Fibroblast of upper back skin (primary cell): ENCODE measurements around the gene PRKAB1.
A peak's percentile ranks its signal among the peaks of the same experiment; 100 is the strongest.
"Not testable (repeated sequence)": the region's sequence is repeated elsewhere in the genome, so short reads cannot be mapped to it uniquely, and the experiment has no call there.

Experiments used
- DNase-seq: peaks from one replicate; pipeline ENCODE4 v3.0.0-alpha.2; 2013

PRKAB1 gene, protein sequence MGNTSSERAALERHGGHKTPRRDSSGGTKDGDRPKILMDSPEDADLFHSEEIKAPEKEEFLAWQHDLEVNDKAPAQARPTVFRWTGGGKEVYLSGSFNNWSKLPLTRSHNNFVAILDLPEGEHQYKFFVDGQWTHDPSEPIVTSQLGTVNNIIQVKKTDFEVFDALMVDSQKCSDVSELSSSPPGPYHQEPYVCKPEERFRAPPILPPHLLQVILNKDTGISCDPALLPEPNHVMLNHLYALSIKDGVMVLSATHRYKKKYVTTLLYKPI

GRCh38 chr12:119667577-119668323 is at the start of gene PRKAB1:
Gene PRKAB1, plus strand, starts transcription at chr12:119668133. Its CDS starts 112 bp downstream, at chr12:119668245.
- DNase-seq, result peak; percentile 97

DNA sequence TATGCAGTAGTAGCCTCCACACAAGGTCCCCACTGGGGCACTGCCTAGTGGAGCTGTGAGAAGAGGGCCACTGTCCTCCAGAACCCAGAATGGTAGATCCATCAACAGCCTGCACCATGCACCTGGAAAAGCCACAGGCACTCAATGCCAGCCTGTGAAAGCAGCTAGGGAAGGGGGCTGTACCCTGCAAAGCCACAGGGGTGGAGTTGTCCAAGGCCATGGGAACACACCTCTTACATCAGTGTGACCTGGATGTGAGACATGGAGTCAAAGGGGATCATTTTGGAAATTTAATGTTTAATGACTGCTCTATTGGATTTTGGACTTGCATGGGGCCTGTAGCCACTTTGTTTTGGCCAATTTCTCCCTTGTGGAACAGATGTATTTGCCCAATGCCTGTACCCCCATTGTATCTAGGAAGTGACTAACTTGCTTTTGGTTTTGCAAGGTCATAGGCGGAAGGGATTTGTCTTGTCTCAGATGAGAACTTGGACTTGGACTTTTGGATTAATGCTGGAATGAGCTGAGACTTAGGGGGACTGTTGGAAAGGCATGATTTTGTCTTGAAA is 49.5 kb upstream of the PRKAB1 start:
- not testable (repeated sequence) for DNase-seq

DNA sequence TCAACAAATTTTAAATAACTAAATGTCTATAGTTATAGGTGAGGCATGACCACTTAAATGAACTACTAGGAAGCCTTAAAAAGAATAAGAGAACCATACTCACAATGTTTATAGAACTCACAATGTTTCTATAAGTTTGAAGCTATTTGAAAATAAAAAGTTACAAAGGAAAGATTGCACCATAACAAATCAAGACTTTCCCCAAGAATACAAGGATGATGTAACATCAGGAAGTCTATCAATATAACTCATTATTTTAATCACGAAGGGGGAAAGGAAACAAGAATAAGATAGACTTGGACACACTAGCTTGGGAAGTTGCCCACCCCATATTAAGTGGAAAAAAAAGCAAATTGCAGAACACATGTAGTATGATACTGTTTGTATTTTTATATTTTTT is 47.4 kb upstream of the PRKAB1 start:
- DNase-seq, result no peak

- no peak for DNase-seq
These were observed 46.1 kb upstream of the PRKAB1 start for GRCh38 chr12:119621878-119622277.

DNA sequence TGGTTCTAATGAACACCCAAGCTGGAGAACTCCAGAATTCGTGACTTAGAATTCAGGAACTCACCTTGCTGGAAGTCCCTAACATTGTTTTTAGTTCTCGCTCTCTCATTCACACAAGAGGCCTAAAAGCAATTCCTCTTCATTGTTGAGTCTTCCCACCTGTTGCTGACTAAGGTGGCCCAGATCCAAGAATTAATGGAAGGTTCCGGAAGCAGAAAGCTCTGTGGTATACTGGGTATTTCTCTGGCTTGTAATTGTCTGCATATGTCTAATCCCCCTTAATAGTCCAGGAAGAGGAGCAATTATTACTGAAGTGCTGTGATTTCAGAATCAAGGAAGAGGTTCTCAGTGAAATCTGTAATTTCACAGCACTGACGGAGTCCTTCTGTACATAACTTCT is 43.0 kb upstream of the PRKAB1 start:
- DNase-seq, result peak; percentile 13

DNA sequence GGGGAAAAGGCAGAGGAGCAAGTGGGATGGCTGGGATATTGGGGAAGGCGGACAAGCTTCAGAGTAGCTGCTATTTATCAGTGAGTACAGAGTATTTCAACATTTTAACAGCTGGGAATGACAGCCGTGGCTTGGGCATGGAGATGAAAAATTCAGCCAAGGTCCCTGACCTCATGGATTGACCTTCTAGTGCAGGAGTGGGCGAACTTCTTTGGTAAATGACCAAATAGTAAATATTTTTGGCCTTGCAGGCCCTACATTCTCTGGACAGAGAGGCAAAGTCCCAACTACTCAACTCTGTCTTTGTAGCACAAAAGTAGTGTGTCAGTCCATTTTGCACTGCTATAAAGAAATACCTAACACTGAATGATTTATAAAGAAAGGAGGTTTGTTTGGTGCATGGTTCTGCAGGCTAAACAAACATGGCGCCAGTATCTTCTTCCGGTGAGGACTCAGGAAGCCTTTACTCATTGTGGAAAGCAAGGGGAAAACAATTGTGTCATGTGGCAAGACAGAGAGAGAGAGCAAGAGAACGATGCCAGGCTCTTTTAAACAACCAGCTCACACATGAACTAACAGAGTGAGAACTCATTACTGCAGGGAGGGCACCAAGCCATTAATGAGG is 40.8 kb upstream of the PRKAB1 start:
- DNase-seq, result no peak

DNA sequence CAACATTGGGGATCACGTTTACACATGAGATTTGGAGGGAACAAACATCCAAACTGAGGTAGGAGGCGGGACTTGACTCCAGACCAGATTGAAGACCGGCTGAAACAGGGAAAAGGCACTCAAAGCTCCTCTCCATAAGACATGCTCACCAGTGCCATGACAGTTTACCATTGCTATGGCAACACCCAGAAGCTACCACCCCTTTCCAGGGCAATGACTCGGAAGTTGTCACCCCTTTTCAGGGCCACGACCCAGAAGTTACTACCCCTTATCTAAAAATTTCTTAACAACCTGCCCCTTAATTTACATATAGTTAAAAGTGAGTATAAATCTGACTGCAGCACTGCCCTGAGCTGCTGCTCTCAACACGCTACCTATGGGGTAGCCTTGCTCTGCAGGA is 40.2 kb upstream of the PRKAB1 start:
- no peak for DNase-seq

DNA sequence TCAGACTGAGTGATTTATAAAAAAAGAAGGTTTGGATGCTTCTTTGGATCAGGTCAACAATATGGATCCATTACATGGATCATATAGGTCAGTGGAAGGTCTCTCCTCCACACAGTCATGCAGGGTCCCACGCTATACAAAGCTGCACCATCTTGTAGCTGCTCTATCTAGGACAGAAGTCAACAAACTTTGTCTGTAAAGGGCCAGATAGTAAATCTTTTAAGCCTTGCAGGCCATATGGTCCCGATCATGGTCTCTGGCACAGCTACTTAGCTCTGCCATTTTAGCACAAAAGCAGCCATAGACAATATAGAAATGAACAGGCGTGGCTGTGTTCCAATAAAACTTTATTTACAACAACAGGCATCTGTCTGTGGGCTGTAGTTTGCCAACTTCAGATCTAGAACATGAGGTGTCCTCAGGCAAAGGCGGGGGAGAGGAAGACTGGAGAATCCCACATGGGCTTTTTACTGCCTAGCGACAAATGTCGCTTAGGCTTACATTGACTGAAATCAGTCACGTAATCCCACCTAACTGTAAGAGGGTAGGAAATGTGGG is 37.6 kb upstream of the PRKAB1 start:
- no peak for DNase-seq

- no peak for DNase-seq
These were observed 36.9 kb upstream of the PRKAB1 start for GRCh38 chr12:119630962-119631550.

DNA sequence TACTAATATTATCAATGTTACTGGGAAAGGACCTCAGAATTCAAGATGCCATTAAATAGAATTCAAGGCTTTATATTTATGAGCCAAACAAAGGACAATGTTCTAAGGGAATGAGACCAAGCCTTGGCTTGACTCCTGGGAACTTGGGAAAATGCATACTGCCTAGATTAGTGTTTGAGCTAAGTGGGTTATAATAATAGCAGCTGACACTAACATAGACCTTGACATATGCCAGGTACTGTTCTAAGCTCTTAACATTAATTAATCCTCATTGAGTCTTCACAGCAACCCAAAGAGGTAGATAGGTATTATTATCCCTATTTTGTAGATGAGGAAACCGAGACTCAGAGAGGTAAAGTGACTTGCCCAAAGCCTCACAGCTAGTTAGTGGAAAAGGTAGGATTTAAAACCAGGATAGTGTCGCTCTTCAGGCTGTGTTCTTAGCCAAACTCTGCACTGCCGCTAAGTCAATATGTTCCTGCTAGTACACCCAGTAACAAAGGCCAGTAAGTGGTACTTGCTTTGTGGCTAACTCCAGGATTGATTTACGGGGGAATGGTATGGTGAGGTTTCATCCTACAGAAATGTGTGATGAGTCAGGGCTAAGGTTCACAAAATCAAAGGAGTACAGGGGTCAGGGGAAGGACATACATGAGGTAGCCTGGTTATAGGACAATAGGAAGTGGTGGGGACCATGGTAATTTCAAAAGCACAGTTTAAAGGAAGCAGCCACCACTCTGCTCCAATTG is 35.8 kb upstream of the PRKAB1 start:
- DNase-seq, result peak; percentile 34

GRCh38 chr12:119634743-119635142 is 33.2 kb upstream of the PRKAB1 start:
- no peak for DNase-seq

DNA sequence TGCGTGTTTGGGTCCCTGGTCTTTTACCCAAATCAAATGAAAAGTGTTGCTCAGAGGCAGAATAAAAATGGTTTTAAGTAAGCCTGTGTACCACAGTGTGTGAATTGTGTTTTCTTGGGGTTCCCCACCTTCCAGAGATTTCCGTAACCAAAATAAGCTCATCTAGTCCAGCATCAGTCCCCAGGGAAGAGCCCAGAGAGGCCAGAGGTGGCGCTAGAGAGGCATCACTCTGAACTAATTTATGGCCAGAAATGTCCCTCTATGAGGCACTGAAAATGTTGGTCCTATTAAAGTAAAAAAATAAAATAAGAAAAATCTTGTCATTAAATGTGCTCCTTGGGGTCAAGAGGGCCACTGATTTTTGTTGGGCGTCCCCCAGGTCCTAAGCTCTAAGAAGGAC is 24.9 kb upstream of the PRKAB1 start:
- DNase-seq, result no peak

DNA sequence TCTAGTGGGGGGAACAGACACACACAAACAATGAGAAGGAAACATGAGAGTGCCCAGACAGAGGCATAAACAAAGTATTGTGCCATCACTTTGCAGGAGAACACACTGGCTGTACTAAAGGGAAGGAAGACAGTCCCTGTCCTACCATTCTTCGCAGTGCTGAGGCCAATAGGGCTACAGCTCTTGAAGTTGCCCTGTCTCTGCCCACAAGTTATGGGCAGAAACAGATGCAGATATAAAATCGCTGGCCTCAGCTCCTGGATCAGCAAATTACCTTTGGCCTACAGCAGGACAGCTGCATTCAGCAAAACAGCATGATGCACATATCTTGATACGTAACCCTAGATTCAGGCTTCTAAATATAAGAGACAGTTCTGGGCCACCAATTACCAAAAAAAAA is 23.0 kb upstream of the PRKAB1 start:
- DNase-seq, result no peak

DNA sequence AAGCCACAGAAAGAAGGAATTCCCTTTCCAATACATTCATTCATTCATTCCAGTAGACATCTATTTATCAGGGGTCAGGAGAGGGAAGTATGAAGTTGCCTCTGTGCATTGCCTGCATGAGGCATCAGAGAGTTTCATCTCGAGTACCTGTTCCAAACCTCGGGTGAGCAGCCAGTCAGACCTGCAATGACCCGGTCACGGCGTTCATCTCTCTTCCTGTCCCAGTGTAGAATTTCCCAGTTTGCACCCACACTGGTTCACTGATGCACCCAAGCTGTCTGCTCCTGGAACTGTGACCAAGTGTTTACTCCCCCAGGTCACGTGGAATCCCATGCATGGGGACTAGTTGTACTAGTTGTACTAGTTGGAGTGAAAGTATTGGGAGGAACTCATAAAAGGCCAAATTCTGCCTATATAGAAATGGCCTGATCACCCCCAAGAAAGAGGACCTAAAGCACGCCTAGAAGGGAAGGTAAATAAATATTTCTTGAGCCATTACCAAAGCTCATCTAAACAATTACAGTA is 22.3 kb upstream of the PRKAB1 start:
- DNase-seq, result no peak

GRCh38 chr12:119649202-119649808 is 18.6 kb upstream of the PRKAB1 start:
- no peak for DNase-seq

- no peak for DNase-seq
These were observed 15.3 kb upstream of the PRKAB1 start for GRCh38 chr12:119652665-119653064.

- DNase-seq, result not testable (repeated sequence)
These were observed 10.9 kb upstream of the PRKAB1 start for GRCh38 chr12:119657001-119657400.

- not testable (repeated sequence) for DNase-seq
These were observed 9.8 kb upstream of the PRKAB1 start for GRCh38 chr12:119658166-119658565.

DNA sequence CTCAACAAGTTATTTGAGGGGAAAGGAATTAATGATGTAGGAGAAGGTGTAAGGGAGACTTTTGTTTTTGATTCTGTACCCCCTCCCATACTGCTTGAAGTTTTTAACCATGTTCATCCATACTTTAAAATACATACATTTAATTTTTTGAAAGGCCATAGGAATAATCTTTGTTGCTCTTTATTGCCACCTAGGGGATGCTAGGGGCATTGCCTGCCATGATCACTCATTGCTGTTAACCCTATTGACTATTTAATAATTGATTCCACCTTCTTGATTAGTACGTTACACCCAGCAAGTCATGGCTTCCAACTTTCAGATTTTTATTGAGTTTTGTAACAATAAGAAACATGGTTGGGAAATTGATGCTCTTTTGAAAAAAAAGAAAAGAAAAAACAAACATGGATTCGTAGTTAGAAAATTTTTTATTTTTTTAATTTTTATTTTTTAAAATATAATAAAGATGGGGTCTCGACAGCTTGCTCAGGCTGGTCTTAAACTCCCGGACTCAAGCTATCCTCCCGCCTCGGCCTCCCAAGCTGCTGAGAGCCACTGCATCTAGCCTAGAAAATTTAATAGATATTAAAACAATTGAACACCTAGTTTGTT is 8.5 kb upstream of the PRKAB1 start:
- DNase-seq, result peak; percentile 21

DNA sequence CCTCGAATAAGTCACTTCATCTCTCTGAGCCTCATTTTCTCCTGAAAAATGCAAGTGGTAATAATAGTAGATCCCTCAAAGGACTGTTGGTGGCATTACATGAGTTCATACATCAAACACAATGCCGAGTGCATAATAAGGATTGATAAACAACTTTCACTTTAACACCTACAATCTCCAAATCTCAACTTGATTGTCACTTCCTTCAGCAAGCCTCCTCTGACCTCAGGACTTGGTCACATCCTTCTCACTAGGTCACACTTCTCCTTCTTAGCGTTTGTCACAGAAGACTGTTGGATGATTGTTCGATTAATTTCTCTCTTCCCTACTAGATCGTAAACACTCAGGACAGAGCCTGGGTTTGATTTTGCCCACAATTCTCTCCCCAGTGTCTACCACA is 7.9 kb upstream of the PRKAB1 start:
- DNase-seq, result no peak

DNA sequence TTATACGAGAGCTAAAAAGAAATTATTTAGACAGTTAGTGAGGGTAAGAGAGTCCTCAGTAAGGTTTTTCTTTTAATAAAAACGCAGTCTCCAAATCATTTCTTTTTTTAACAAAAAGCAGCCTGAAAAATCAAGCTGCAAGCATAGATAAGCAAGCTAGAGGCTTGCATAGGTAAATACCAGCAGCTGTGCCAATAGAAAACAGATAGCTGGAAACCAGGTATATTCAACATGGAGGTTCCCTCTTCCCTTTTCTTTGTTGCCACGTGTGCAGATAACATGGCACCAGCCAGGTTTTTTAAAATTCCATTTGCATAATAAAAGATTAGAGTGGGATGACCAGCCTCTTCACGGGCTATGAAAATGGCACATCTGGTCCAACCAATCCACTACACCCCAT is 6.1 kb upstream of the PRKAB1 start:
- DNase-seq, result no peak
